CD4-positive, alpha-beta T cell treated with Interleukin-10 for 1 hour (primary cell): ENCODE data around the gene FRMD4A.
A peak's percentile ranks its signal among the peaks of the same experiment; 100 is the strongest.
"Not testable (repeated sequence)": the region's sequence is repeated elsewhere in the genome, so short reads cannot be mapped to it uniquely, and the experiment has no call there.

Experiments used
- DNase-seq: peaks from one replicate; pipeline ENCODE4 v3.0.0-alpha.2; 2020

FRMD4A gene

DNA sequence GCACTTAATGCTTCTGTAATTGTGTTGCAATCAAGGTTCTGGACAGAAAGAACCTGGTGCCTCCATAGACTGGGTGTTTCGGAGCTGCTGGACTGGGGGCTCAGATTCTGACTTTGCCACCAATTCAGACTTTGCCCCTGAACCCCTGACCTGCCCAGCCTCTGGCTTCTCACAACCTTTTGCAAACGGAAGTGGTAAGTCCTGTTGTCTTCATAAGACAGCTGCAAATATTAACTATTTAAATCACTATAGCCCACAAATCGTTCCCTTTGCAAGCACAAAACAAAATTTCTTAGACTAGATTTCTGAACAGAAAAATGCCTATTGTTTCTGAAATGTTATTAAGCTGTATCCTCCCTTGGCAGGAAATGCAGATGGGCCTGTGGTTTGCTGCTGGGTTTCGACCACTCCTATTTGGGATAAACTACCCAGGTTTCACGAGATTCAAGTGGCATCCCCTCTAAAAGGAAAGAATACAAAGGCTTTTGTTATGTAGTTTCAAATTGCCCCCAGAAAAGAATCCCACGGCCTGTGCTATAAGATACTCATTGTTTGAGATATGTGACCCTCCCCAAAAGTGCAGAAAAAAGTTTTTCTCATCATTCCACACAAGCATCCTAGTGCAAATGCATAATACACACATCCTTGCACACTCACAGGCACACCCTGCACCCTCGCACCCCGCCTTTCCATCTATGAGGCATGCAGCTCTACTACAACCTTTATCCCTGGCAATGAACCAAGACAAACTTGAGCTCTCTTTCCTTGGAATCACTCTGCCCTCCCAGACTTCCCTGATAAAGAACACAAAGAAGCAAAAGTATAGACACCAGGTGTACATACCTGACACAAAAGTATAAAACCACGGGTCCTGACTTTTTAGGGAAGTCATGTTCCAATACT, 534.8 kb downstream of the FRMD4A start:
- DNase-seq = peak; percentile 34

DNA sequence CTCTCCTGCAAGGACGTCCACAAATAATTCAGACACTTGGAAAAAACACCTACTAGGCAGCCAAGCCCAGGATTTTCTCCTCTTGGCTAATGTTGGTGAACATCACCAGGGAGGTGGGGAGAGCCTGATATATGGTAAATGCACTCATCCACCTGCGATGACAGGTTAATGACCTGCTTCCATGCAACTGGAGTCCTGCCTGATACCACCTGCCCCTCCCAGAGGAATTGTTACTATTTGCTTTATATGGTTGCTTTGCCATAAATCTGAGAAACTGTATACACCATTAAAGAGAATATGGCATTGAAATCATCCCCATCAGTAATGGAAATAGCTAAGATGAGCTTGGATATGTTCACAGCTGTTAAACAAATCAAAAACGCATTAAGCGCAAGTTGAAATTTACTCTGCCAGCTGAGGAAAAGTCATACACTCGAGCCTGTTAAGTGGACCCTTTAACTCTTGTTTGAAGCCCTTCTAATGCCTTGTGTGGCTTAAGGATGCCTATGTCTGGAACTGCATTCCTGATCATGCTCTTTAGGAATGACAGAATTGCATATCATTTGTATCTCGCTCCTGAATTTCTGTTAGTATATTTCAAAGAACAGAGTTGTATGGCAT, 535.6 kb downstream of the FRMD4A start:
- DNase-seq = no peak

DNA sequence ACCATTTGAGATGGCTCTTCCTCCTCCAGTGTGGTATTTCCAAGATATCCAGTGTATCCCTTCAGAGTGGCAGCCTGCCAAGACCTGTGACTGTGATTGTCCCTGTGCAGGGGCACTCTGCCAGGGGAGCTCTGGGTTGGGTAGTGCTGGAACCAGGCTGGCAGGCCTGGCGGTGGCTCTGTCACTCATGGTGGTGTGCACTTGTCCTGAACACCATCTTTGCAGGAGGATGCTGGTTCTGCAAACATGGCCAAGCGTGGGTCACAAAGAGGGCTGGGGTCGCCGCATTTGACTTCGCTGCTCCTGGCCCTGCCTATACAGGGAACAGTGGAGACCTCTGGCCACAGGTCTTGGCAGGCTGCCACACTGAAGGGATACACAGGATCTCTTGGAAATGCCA, 538.7 kb downstream of the FRMD4A start:
- no peak for DNase-seq

DNA sequence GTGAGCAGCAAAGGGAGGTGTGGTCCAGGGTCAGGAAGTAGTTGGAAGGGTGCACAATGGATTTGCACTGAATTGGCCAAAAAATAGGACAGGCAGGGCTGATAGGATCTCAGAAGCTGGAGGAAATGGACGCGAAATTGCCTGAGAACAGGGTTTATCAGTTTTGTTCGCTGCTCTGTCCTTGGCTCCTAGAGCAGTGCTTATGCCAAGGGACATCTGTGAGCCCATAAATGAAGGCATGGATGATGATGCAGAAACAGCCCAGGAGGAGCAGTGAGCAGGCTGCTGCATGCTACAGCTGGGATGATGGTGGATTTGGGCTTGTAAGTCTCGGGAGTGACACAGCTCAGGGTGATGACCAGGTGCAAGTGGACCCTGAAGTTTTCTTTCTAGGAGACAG, 539.2 kb downstream of the FRMD4A start:
- DNase-seq = no peak

DNA sequence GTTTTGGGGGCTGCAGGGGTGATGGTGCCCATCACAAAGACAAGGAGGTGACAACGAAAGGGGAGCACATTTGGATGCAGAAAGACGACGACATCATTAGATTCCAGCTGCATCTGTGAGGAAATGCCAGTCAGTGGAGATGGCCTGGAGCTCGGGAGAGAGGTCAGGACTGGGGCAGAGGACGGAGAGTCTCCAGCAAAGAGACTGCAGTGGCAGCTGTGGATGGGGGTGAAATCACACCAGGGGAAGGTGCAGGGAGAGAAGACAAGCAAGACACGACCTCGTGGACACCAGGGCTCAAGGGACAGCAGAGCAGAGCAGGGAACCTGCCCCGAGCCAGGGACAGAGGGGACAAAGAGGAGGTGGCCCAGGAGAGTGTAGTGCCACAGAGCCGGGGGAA, 540.5 kb downstream of the FRMD4A start:
- DNase-seq = no peak

DNA sequence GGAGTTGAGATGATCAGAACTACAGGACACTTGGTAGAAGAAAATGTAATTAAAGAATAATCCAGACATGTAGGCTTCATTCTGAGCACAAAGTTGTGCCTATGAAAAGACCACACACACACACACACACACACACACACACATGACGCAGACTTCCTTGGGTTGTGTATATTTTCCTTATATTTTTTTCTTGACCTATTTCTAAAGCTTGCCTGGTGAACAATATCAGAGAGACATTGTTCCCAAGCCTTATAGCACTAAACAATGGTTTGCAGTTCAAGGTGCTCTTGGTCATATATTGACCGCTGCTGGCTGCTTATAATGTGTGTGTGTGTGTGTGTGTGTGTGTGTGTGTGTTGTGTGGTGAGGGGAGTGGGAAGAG, 541.3 kb downstream of the FRMD4A start:
- DNase-seq = no peak

DNA sequence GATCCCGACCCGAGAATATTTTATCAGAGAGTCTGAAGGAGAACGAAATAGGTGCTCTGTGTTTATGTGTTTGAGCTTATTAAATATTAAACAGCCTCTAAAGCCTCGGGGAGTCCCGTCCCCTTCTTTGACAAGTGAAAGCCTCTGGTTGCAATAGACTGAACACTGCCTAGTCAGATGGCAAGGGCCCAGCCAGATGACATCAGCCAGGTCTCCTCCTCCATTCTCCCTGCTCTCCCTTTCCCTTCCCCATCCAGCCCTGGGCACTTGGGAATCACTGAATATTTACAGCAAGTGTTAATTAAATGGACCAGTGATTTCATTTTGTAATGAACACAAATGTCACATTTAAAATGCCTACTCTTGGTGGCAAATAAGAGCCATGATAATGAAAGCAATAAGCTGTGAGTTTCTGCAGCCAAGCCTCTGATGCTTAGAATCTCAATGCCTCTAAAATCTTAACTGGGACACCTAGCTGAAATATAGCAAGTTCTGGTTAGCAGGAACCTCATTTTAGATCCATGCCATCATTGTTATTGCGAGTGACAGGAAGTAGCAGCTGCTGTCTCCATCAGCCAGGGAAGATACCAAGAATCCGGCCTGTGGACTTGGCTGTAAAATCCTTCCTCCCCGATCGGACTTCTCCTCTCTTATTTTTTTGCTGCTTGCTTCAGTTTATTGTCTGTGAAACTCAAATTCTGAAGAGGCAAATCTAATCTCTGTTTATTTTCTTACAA, 541.8 kb downstream of the FRMD4A start:
- peak; percentile 33 for DNase-seq

DNA sequence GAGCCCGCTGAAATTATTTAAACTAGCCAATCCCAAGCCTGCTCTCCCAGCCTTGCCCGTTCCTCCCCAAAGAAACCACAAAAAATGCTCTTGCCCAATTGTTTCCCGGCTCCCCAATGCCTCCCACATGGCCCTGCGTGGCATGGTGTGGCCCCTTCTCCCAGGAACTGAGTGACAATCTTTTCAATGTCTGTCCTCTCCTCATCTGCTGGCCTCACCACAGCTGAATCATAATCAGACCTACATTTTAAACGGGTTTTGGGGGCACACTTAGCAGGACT, 542.5 kb downstream of the FRMD4A start:
- no peak for DNase-seq

DNA sequence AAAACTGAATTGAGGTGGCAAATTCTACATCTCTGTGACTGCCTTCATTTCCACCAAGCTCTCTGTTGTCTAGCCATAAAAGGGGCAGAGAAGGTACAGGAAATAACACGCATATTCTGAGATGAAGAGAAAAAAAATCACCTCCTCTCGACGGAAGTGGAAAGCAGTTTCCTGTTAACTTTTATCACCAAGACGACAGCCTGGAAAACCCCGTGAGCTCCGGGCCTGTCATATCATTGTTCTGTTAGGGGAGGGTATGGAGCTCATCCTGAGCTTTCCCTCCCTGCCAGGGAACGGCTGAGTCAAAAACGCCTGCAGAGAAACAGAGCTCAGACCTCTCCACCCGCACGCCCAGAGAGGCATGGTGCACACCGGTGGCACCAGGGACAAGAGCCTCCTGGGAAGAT, 543.7 kb downstream of the FRMD4A start:
- DNase-seq = peak; percentile 92

DNA sequence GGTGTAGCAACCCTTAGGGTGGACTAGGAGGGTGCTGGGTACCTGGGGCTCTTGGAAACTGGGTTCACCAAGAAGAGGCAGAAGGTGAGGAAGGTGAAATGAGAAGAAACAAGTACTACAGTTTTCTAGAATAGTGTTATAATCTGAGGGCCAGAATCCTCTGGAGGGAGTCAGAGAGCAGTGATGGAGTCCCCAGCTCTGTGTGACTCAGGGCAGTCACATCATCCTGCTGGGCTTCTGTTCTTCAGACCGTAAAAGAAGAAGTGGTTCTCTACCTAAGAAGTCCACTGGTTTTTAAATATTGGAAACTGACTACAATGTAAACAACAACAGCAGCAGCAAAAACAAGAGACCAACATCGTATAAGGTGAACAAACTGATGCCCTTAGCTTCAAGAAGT, 546.7 kb downstream of the FRMD4A start:
- DNase-seq = peak; percentile 70

DNA sequence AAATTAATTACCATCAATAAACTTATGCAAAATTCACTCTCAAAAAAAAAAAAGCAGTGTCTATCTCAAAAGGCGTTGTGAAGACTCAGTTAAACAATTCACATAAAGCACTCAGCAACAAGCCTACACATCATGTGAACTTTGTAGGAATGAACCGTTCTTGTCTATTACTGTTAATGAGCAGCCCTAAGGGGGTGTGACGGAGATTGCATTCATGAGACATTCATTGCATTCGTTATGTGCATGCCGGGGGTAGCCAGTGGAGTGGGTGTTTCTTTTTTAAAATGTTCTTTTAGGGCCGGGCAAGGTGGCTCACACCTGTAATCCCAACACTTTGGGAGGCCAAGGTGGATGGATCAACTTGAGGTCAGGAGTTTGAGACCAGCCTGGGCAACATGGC, 551.0 kb downstream of the FRMD4A start:
- DNase-seq = no peak

DNA sequence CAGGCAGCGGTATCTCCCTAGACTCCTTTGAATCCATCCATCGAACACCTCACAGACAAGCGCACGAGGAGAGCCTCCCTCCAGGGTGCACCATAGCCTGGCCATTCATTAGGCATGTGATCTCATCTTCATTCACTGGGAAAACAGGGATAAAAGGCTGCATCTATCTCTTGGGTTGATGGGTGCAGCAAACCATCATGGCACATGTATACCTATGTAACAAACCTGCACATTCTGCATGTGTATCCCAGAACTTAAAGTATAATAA, 552.1 kb downstream of the FRMD4A start:
- not testable (repeated sequence) for DNase-seq

DNA sequence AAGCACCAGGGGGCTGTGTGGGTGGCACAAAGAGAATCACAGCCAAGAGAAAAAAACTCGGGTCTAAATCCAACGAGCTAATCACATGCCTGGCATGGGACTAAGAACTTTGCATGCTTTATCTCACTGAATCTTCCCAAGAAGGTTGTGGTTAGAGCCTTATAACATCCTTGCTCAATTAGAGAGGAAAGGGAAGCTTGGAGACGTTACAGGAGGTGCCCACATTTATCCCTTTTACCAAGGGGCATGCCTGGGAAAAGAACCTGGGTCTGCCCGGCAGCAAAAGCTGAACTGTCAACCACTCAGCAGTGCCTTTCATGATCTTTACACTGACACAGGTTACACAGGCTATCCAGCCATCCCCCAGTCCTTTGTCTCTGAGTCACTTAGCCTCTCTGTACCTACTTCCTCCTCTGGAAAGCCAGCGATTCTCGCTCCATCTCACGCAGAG, 553.8 kb downstream of the FRMD4A start:
- DNase-seq = no peak

DNA sequence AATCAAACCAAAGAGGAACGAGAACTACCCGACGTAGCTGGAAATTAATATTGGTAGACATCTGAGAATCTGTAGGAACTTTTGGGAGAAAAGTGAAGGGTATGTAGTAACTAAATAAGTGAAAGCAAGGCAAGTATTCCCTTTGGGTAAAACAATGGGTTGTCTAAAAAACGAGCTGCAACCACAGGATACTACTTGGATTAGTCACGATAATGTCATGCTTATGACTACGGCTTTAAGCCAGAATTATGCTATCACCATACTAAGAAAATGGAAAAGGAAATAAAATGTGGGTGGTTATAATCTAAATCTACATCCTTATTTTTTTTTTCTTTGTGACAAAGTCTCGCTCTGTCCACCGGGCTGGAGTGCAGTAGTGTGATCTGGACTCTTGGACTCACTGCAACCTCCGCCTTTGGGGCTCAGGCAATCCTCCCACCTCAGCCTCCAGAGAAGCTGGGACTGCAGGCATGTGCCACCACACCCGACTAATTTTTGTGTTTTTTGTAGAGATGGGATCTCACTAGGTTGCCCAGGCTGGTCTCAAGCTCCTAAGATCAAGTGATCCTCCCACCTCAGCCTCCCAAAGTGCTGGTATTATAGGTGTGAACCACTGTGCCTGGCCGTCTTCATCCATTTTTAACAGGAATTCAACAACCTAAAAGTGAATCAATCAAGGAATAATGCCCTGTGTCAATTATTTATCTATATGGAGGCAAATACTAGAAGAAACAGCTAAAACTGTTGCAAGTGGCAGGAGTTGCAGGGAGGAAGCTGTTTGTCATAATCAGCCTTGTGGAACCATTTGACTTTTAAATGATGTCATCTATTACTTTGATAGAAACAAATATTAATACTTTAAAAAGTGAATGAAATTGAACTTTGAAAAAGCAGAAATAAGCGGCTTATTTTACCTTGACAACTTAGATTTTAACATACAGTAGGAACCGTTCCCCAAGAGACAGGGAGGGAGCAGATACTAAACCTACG, 554.6 kb downstream of the FRMD4A start:
- DNase-seq = no peak

DNA sequence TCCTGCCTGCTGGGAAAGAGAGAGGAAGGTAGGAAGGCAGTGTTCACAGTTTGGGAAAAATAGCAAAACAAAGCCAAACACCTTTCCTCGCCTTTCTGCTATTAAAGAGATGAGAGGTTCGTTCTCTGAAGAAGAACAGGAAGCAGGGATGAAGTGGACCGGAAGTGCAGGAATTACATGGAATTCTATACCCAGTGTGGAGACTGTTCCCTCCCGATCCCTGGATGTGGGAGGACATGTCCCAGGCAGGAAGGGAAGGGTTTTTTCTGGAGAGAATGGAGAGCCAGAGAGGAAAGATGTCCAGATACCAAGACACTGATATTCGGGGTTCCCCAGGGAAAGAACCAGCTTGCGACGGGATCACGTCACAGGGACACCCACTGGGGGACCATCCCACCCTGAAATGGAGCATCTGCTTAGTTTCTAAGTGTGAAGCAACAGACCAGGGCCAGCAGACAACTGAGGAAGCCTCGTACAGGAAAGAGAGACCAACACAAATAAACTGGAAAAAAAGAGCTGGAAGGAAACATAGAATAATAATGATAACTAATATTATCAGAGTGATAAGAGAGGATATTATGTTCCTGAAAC, 556.3 kb downstream of the FRMD4A start:
- no peak for DNase-seq

DNA sequence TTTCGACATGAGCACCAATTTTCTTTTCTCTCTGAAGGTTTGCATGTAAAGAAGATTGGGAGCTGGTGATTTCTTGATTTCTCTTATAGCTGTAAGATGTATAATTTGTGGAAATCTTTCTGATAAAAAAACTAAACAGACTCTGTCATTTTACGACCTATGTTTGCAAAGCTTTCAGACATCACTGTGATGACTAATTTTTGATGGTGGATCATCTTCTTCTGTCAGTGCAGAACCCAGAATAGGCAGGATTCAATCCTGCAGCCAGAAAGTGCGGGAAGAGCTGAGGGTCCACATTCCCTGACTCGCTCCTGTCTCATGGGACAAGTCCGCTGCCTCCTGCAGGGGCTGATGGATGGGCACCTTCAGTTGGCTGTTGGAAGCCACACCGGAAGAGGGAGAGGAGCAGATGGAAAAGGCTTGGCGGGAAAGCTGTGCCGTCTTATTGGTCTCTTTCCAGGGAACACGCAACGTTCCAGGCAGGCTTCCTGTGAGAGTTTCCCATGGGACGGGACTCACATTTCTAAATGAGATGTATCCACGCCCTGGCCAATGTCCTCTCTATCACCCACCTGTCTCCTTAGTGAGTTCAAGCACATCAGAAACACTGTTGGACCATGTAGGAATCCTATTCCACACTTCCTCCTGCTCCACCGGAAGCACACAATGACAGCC, 557.1 kb downstream of the FRMD4A start:
- DNase-seq = no peak

DNA sequence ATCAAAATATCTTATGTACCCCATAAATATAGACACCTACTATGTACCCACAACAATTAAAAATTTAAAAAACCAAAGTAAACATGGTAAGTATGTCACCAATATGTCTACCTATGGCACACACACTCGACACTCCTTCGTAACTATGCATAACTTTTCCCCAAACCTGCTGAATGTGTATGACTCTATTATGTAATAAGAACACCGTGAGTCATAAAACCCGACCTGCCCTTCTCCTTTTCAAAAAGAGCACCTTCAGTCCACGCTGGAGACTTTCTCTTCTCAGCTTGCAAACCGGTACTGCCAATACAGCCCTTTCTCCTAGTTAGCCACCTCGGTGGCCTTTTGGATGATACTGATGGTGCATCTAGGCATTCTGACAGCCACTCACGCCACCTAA, 557.7 kb downstream of the FRMD4A start:
- DNase-seq = no peak

DNA sequence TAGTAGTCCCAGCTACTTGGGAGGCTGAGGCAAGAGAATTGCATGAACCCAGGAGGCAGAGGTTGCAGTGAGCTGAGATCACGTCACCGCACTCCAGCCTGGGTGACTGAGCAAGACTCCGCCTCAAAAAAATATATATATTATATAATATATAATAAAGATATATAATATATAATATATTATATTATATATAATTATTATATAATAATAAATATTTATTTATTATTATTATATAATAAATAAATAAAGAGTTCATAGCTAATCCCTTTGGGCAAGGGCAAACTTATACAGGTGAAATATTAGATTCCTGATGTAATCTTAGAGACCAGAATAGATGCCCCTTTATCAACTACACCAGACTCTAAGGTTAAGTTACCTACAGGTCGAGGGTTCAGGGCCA, 558.7 kb downstream of the FRMD4A start:
- no peak for DNase-seq

DNA sequence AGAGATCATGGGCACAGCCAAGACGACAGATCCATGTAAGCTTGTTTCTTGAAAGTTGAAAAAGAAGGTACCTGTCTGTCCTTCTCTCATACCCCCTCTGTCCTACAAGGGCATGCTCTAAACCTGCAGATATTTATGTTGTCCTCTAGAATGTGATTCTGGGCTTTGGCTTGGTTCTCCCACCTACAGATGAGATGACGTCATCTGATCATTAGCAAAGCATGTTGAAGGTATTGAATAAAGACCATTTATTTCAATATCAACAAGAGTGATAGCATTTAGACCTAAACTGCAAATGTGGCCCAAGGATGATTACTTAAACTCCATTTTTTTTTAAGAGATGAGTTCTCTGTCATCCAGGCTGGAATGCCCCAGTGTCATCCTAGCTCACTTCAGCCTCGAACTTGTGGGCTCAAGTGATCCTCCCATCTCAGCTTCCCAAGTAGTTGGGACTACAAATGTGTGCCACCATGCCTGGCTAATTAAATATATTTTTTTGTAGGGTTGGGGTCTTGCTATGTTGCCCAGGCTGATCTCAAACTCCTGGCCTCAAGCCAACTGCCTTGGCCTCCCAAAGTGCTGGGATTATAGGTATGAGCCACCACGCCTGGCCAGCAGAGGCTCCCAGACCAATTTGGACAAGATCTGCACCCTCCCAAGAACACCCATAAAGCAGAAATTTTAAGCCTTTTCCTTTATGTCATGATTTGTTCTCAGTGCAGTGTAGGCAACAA, 559.8 kb downstream of the FRMD4A start:
- no peak for DNase-seq

DNA sequence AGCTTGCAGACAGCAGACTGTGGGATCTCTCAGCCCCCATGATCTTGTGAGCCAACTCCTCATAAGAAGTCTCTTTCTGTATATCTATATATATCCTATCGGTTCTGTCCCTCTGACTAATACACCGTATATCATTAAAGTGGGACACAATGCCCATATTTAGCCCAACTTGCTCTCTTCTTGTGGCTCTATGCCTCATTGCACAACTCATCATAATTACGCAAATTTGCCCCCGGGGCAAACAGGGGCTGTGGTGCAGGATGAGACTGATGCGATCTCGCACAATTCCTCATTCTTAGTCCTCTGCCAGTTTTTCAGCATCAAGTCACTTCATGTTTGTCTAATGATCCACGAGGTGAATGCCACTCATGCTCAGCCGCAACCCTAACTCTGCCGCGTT, 560.8 kb downstream of the FRMD4A start:
- no peak for DNase-seq

DNA sequence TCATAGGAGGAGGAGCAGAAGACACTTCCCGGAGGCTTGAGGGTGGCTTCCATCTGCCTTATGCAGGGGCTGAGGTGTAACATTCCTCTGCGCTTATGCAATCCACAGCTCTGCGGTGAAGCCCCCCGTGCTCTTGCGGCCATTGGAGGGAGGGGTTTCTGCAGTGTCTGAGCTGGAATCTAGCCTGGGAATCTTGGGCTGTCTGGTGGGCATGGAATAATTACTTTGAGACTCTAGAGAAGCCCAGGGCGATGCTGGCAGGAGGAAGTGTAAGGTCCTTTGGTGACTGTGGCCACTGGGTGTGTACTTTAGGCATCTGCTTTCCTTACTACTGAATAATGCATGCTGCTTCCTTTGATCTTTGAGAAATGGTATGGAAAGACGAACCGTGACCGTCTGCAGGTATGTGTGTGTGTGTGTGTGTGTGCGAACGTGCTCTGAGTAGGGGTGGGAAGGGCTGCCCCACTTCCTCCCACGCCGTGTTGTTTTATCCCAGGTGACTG, 563.0 kb downstream of the FRMD4A start:
- no peak for DNase-seq
